Endothelial cell of hepatic sinusoid (primary cell): ENCODE results near the gene IYD.

ENCODE experiments used
- in situ Hi-C: cut with HindIII; loops from 2 replicates; pipeline ENCODE4 v1.10.0; 2017; ENCODE audit warnings: low sequenced_read_pairs

IYD gene

GRCh38 chr6:150394053-150394898 is 25.5 kb downstream of the IYD start:
- in situ Hi-C loops = no loop called here

GRCh38 chr6:150394899-150395295 is 26.1 kb downstream of the IYD start:
- in situ Hi-C loops = no loop called here

GRCh38 chr6:150395388-150396009 is 26.7 kb downstream of the IYD start:
- in situ Hi-C loops = no loop called here

GRCh38 chr6:150403458-150404246 is 34.8 kb downstream of the IYD start:
- in situ Hi-C loops = no loop called here

- in situ Hi-C loops = no loop called here
Observed at GRCh38 chr6:150406948-150407347, 38.1 kb downstream of the IYD start.

GRCh38 chr6:150408842-150409241 is 40.0 kb downstream of the IYD start:
- in situ Hi-C loops = no loop called here

- in situ Hi-C loops = no loop called here
Observed at GRCh38 chr6:150409576-150410066, 40.8 kb downstream of the IYD start.

- in situ Hi-C loops = no loop called here
Observed at GRCh38 chr6:150410399-150410798, 41.6 kb downstream of the IYD start.

GRCh38 chr6:150410906-150411305 is 42.1 kb downstream of the IYD start:
- in situ Hi-C loops = no loop called here

GRCh38 chr6:150412221-150412620 is 43.4 kb downstream of the IYD start:
- in situ Hi-C loops = no loop called here

GRCh38 chr6:150413198-150413597 is 44.4 kb downstream of the IYD start:
- in situ Hi-C loops = no loop called here

GRCh38 chr6:150413781-150414281 is 45.0 kb downstream of the IYD start:
- in situ Hi-C loops = no loop called here

GRCh38 chr6:150416128-150416527 is 47.3 kb downstream of the IYD start:
- in situ Hi-C loops = no loop called here

- in situ Hi-C loops = no loop called here
Observed at GRCh38 chr6:150417250-150417649, 48.4 kb downstream of the IYD start.

- in situ Hi-C loops = no loop called here
Observed at GRCh38 chr6:150417899-150418826, 49.4 kb downstream of the IYD start.

GRCh38 chr6:150418827-150419594 is 50.2 kb downstream of the IYD start:
- in situ Hi-C loops = no loop called here

- in situ Hi-C loops = no loop called here
Observed at GRCh38 chr6:150420428-150420827, 51.6 kb downstream of the IYD start.

GRCh38 chr6:150420926-150421325 is 52.1 kb downstream of the IYD start:
- in situ Hi-C loops = no loop called here

- in situ Hi-C loops = no loop called here
Observed at GRCh38 chr6:150425508-150425907, 56.7 kb downstream of the IYD start.
